Smooth muscle cell (in vitro differentiated cells): ENCODE measurements around the gene ABHD5. TPM values are rescaled to one million over a fixed set of nuclear protein-coding genes. Genes with fewer than 3 reads are reported as not detected.

Experiments
- DNase-seq: peaks from one replicate; lab custom pipeline; 2025; ENCODE audit not compliant: unreplicated experiment; lab: John Stamatoyannopoulos, UW
- H2AFZ ChIP-seq: fragments of 200-600 bp; sonication (generic); 2 replicates; pipeline ENCODE4 v1.6.0; 2016; ENCODE audit warnings: antibody characterized with exemption, low read depth, mild to moderate bottlenecking
- H3F3A ChIP-seq: fragments of 200-600 bp; sonication (generic); 2 replicates; pipeline ENCODE4 v1.6.0; 2017; ENCODE audit warnings: antibody characterized with exemption, low read depth
- H3K27ac ChIP-seq: fragments of 200-600 bp; sonication (generic); 2 replicates; pipeline ENCODE4 v1.5.1; 2016; ENCODE audit warnings: low read depth, mild to moderate bottlenecking
- H3K27me3 ChIP-seq: fragments of 200-600 bp; sonication (generic); 2 replicates; pipeline ENCODE4 v1.6.1; 2016; ENCODE audit warnings: low read depth, mild to moderate bottlenecking
- H3K36me3 ChIP-seq: fragments of 200-600 bp; sonication (generic); 2 replicates; pipeline ENCODE4 v1.5.1; 2016; ENCODE audit warnings: low read depth
- H3K4me1 ChIP-seq: fragments of 200-600 bp; sonication (generic); 2 replicates; pipeline ENCODE4 v1.5.1; 2016; ENCODE audit warnings: low read depth
- H3K4me2 ChIP-seq: fragments of 200-600 bp; sonication (generic); 2 replicates; pipeline ENCODE4 v1.6.0; 2016; ENCODE audit warnings: mild to moderate bottlenecking
- H3K4me3 ChIP-seq: fragments of 200-600 bp; sonication (generic); 2 replicates; pipeline ENCODE4 v1.5.1; 2016; ENCODE audit warnings: mild to moderate bottlenecking
- H3K79me2 ChIP-seq: fragments of 200-600 bp; sonication (generic); 2 replicates; pipeline ENCODE4 v1.6.0; 2016; ENCODE audit warnings: low read depth, mild to moderate bottlenecking
- H3K9ac ChIP-seq: fragments of 200-600 bp; sonication (generic); 2 replicates; pipeline ENCODE4 v1.6.0; 2016; ENCODE audit warnings: low read depth
- H3K9me3 ChIP-seq: fragments of 200-600 bp; sonication (generic); replicated peaks from 2 replicates; pipeline ENCODE4 v1.5.1; 2016; ENCODE audit warnings: low read depth
- H4K20me1 ChIP-seq: fragments of 200-600 bp; sonication (generic); 2 replicates; pipeline ENCODE4 v1.6.0; 2016; ENCODE audit warnings: low read depth
- WGBS: methylation state at CpG from one replicate; pipeline ENCODE4 v1.1.7; 2016; ENCODE audit warnings: low lambda C conversion rate; 5-methylcytosine and 5-hydroxymethylcytosine counted together
- polyA plus RNA-seq: library from polyadenylated mRNA; unstranded; fragments of >200 nt; fragmentation: Nextera tagmentation; extraction: Ambion mirVana; gene quantifications from 2 replicates; pipeline ENCODE4 v1.2.1, GENCODE V29; 2016
- total RNA-seq: library from RNA; depleted of rRNA; stranded (reverse); fragments of >200 nt; gene quantifications from 2 replicates; pipeline ENCODE4 v1.2.3, GENCODE V29; 2014
- TF ChIP-seq, protein P1 (sequence below): fragments of 200-600 bp; sonication (generic); IDR thresholded peaks from 2 replicates; pipeline ENCODE4 v1.5.1; 2017; ENCODE audit warnings: borderline replicate concordance, mild to moderate bottlenecking, antibody characterized with exemption; ENCODE audit not compliant: insufficient read depth, poor library complexity, severe bottlenecking

Gene ABHD5
- total and polyA plus RNA-seq, 2 experiments from 2014 or later, result 8.6 to 9.3 TPM

DNA sequence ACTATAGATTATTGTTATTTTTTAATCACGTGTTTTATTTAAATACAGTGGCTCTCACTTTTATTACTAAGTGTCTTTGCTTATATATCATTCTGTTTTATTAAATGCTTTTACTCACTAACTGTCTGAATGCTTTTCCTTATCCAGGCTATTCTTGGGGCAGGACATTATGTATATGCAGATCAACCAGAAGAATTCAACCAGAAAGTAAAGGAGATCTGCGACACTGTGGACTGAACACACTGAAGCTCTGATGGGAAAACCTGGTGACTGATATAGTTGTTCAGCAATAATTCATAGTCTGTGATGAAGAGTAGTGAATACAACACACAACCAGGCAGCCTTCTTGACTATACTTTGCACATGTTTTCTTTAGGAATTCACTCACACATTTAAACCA is 27.6 kb downstream of the ABHD5 start:
- TF ChIP-seq, protein P1, sequence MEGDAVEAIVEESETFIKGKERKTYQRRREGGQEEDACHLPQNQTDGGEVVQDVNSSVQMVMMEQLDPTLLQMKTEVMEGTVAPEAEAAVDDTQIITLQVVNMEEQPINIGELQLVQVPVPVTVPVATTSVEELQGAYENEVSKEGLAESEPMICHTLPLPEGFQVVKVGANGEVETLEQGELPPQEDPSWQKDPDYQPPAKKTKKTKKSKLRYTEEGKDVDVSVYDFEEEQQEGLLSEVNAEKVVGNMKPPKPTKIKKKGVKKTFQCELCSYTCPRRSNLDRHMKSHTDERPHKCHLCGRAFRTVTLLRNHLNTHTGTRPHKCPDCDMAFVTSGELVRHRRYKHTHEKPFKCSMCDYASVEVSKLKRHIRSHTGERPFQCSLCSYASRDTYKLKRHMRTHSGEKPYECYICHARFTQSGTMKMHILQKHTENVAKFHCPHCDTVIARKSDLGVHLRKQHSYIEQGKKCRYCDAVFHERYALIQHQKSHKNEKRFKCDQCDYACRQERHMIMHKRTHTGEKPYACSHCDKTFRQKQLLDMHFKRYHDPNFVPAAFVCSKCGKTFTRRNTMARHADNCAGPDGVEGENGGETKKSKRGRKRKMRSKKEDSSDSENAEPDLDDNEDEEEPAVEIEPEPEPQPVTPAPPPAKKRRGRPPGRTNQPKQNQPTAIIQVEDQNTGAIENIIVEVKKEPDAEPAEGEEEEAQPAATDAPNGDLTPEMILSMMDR, result no peak
- no peak for DNase-seq
- no peaks in the 10 kb centered on the region for H3K4me1 ChIP-seq

DNA sequence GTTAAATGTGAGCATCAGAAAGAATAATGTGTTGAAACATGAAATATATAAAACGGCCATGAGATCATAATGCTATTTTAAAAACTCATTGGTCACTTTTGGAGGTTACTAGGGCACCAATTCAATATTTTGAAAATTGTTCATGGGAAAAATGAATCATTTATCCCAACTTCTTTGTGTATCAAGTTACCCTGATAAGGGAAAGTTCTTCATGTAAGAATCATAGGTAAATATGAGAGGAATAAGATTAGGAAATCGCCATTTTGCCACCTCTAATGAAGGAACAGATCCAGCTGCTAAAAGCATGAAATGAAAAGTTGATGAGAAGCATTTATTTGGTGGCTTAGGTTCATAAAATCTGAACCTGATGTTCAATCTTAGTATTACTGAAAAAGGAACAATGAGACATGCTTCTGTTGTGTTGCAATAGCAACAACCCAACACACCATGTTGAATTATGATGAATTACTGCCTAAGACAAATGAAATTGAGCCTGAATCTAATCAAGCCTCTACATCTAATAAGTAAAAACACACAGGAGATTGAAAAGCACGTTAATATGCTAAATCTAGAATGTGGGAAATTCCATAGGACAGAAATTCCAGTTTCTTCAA is 32.5 kb downstream of the ABHD5 start:
- H3K9ac ChIP-seq, result no peak overlapping the region
- no peak overlapping the region for H3K4me3 ChIP-seq
- no peak for DNase-seq
- no peak overlapping the region for H3K27ac ChIP-seq
- no peaks in the 10 kb centered on the region for H3K27me3 ChIP-seq
- no peaks in the 10 kb centered on the region for H3F3A ChIP-seq
- 92% methylated on average over 3 of the region's 3 CpGs for WGBS
- H3K4me1 ChIP-seq, result no peaks in the 10 kb centered on the region
- no peaks in the 10 kb centered on the region for H3K36me3 ChIP-seq
- H3K9me3 ChIP-seq, result no peaks in the 10 kb centered on the region
- TF ChIP-seq, protein P1, result no peak
- H2AFZ ChIP-seq, result no peak overlapping the region
- no peaks in the 10 kb centered on the region for H4K20me1 ChIP-seq
- no peaks in the 10 kb centered on the region for H3K79me2 ChIP-seq
- H3K4me2 ChIP-seq, result no peak overlapping the region

More for the DNA sequence above, 27.6 kb downstream of the ABHD5 start:
- H3K79me2 ChIP-seq, result no peaks in the 10 kb centered on the region
- no peaks in the 10 kb centered on the region for H3K27me3 ChIP-seq
- H3K36me3 ChIP-seq, result no peaks in the 10 kb centered on the region
- no peak overlapping the region for H3K4me2 ChIP-seq
- no peak overlapping the region for H3K4me3 ChIP-seq
- WGBS, result 94% methylated on average over 2 of the region's 2 CpGs
- no peaks in the 10 kb centered on the region for H3K9me3 ChIP-seq
- no peak overlapping the region for H3K27ac ChIP-seq
- no peak overlapping the region for H3K9ac ChIP-seq
- no peaks in the 10 kb centered on the region for H4K20me1 ChIP-seq
- no peak overlapping the region for H2AFZ ChIP-seq
- H3F3A ChIP-seq, result no peaks in the 10 kb centered on the region

- Histone ChIP-seq H3K27ac (no peak overlapping the region), H3K36me3 (no peaks in the 10 kb centered on the region), H3K27me3 (no peaks in the 10 kb centered on the region), H3F3A (no peaks in the 10 kb centered on the region), H2AFZ (no peak overlapping the region), H3K4me3 (no peak overlapping the region), H3K4me1 (no peaks in the 10 kb centered on the region), H3K4me2 (no peak overlapping the region), H3K9ac (no peak overlapping the region), H4K20me1 (no peaks in the 10 kb centered on the region), H3K79me2 (no peaks in the 10 kb centered on the region), H3K9me3 (no peaks in the 10 kb centered on the region)
- whole genome bisulfite sequencing, result 89% methylated on average over 4 of the region's 4 CpGs
- DNase-seq, result no peak
- TF ChIP-seq, protein P1, result no peak
Observed at GRCh38 chr3:43726521-43726920, 35.8 kb downstream of the ABHD5 start.

GRCh38 chr3:43727930-43728329 is 37.2 kb downstream of the ABHD5 start:
- Histone ChIP-seq H2AFZ (no peak overlapping the region), H3K4me1 (no peaks in the 10 kb centered on the region), H3K4me3 (no peak overlapping the region), H3K79me2 (no peaks in the 10 kb centered on the region), H4K20me1 (no peaks in the 10 kb centered on the region), H3K4me2 (no peak overlapping the region), H3K27ac (no peak overlapping the region), H3K27me3 (no peaks in the 10 kb centered on the region), H3K9ac (no peak overlapping the region), H3K36me3 (no peaks in the 10 kb centered on the region), H3F3A (no peaks in the 10 kb centered on the region), H3K9me3 (no peaks in the 10 kb centered on the region)
- DNase-seq, result no peak
- WGBS, result 94% methylated on average over 3 of the region's 3 CpGs
- TF ChIP-seq, protein P1, result no peak
